GM18520 (cell line): ENCODE measurements around the gene UQCRHL.

ENCODE experiments used
- ATAC-seq: cut with Tn5 transposase; IDR thresholded peaks from one replicate; pipeline ENCODE4 v1.9.1; 2021; ENCODE audit not compliant: unreplicated experiment

UQCRHL gene

DNA sequence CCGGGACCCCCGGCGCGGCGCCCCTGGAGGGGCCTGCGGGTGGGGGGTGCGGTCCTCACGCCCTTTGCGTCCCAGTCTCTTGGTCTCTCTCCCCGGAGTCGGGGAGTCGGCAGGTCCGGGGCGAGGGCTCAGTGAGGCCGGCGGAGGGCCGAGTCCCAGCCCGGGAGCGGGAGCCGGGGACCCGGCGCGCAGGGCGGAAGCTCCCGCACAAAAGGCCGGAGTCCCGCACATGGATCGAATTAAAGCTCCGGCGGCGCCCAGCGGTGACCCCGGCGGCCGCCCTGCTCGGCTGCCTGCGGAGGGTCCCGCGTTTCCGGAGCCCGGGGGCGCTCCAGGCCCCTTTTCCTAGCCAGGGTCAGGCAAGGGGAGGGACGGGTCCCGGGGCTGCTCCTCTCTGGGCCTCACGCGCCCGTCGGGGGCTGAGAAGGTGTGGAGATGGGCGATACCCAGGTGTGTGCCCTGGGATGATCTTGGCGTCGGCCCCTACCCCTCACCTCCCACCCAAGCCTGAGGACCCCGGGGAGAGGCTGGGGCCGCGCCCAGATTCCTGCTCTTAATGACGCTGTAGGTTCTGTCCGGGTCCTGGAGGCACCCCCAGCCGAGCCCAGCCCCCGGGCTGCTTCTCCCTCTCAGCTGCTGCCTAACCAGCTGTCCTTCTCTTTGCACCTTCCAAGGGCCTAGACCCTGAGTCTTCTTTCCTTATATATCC, 48.3 kb downstream of the UQCRHL start:
- no peak for ATAC-seq

DNA sequence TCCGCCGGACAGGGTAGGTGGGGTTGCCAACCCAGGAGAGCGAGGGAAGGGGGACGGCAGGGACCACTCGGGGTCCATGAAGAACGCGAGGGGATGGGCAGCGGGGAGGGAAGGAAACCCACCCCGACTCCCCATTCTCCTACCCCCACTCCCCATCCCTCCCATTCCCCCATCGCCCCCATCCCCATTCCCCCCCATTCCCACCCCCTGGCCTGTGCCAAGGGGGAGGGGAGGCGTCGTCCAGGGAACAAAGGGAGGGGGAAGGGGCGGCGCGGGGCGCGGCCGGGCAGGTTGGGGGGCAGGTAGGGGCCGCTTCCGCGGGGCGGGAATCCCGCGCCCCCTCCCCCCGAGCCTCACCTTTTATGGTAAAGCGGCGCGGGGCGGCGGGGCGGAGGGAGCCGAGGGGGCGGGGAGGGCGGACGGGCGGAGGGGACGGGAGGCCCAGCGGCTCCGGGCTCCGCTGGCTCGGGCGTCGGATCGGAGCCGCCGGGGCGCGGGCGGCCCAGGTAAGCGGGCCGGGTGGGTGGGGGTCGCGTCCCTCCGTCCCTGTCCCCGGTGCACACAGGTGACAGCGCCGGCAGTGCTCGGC, 49.0 kb downstream of the UQCRHL start, which contains the start of gene FBLIM1:
FBLIM1 (plus strand) TSS at position 453 of the 589 bp plus-strand sequence. CDS start 6,189 bp downstream, outside the sequence.
- no peak for ATAC-seq

DNA sequence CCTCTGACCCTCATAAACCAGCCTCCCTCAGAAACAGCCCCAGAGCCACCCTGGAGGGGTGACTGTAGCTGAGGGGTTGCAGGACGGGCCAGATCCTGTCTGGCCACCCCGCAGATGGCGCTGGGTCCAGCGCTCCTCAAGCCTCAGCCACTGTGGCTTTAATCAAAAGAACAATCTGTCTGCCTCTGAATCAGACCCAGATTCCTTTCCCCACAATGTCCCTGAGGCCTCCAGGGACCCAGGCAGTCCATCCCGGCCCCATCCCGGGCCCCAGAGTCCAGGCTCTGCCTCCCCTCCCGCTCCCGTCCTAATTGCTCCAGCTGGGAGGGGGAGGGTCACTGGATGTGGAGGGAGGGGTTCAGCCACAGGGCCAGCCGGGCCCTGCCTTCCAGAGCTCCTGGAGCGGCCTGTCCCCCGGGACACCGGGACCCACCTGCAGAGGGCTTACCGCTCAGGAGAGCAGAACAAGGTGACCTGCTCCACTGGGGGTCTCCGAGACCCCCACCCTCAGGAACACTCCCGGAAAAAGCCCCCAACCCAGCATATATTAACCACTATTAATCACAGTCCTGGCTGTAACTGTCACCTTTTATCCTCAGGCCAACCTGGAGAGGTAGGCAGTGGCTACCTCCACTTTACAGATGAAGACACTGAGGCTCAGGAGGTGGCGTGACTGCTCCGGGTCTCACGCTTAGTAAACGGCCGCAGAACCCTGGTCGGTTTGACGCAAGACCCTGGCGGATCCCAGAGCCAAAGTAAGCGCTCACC, 49.7 kb downstream of the UQCRHL start:
- no peak for ATAC-seq
